Measurements from ENCODE around the gene GCA. TPM values are rescaled to one million over a fixed set of nuclear protein-coding genes. Genes with fewer than 3 reads are reported as not detected.

The GCA gene
- total RNA-seq, 2 donors from 2014 or later = 3.4 to 5.8 TPM

DNA sequence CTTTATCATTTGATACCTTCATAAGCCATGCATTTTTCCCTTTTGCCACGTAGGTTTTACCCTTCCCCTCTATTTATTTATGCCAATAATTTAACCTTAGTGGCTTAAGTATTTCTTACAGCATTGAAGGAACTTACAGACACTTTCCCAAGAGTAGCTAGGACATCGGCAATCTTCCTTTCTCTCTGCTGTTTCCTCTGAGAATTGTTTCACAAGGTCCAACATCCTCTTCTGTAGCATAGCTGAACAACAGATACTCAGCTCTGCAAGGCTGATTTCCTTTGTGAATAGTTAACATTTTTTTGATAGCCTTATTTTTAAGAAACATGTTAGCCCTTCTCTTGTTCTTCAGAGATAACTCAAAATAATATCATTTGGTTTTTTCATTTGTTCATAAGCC lies 1.1 kb upstream of the GCA start:
- peaks cover 9 to 10% of the 10 kb centered on the region in 2 donors for H3K4me1 Mint-ChIP-seq (ENCODE audit: low read depth in 2 of 2)
- no peaks in the 10 kb centered on the region for H3K9me3 Mint-ChIP-seq
- H3K27me3 Mint-ChIP-seq = peaks cover 0 to 4% of the 10 kb centered on the region in 2 donors
- no peak overlapping the region for H3K4me3 Mint-ChIP-seq
- no peak for DNase-seq (ENCODE audit: low spot score)
- no peak overlapping the region for H3K27ac Mint-ChIP-seq
- H3K36me3 Mint-ChIP-seq = no peaks in the 10 kb centered on the region
- no peak for ATAC-seq

DNA sequence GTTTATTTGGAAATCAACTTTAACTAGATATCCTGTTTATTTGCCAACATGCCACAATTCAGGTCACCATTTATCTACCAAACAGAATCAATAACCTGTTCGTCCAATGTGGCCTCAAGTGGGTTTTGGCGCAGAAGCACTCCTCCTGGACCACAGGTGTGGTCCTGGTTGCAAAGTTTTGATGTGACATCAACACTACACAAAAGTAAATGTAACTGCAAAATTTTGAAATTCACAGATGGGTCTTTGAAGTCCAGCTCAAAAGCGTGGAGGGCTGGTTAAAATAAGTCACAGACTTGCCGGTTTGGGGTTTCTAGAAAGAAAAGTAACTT lies 474 bp upstream of the GCA start:
- ATAC-seq = no peak
- Mint-ChIP-seq H3K9me3 (no peaks in the 10 kb centered on the region), H3K27me3 (peaks cover 0 to 4% of the 10 kb centered on the region in 2 donors), H3K4me1 (ENCODE audit: low read depth in 2 of 2) (peaks cover 9 to 10% of the 10 kb centered on the region in 2 donors), H3K4me3 (peak overlapping the region; percentile 86), H3K36me3 (no peaks in the 10 kb centered on the region), H3K27ac (peak overlapping the region; percentile 18 to 41)
- no peak for DNase-seq (ENCODE audit: low spot score)

DNA sequence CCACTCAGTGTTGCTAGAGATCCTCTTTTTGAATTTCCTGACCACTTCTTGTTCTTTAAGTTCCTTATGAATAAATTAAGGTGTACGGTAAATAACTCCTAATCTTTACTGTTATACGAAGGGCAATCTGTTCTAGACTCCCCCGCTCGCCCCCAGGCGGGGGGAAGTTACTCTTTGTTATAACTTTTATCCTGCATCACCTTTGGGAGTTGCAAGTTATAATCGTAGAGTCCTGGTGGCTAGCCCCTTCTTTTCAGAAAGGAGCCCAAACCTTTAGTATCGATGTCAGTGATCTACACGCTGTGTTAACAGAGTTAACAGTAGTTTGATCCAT lies 652 bp downstream of the GCA start:
- H3K9me3 Mint-ChIP-seq = no peaks in the 10 kb centered on the region
- no peak for ATAC-seq

DNA sequence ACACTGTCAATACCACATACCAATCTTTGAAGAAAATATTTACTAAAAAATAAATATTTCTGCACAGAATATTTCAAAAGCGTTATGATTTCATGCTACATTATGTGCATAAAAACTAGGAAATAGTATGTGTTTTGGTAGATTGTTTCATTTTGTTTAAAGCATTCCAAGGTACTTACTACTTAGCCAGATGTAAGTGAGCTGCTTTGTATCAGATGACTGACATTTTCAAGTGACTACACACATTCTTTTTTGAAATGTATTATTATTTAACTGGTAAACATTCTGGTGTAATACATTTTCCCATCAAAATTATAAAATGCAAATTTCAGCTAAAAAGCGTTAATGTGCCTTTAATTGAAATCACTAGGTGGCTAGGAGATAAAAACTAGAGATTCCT lies 21.5 kb downstream of the GCA start:
- DNase-seq (ENCODE audit: low spot score) (no peak), ATAC-seq (no peak)
- Mint-ChIP-seq H3K27ac (no peak overlapping the region), H3K27me3 (no peaks in the 10 kb centered on the region), H3K4me3 (no peak overlapping the region), H3K9me3 (no peaks in the 10 kb centered on the region), H3K36me3 (no peaks in the 10 kb centered on the region), H3K4me1 (ENCODE audit: low read depth in 2 of 2) (no peaks in the 10 kb centered on the region)

More for the DNA sequence above, 652 bp downstream of the GCA start:
- Mint-ChIP-seq H3K4me3 (peak overlapping the region; percentile 86), H3K36me3 (no peaks in the 10 kb centered on the region), H3K27ac (no peak overlapping the region), H3K4me1 (ENCODE audit: low read depth in 2 of 2) (peaks cover 9 to 10% of the 10 kb centered on the region in 2 donors), H3K27me3 (peaks cover 0 to 4% of the 10 kb centered on the region in 2 donors)
- no peak for DNase-seq (ENCODE audit: low spot score)

DNA sequence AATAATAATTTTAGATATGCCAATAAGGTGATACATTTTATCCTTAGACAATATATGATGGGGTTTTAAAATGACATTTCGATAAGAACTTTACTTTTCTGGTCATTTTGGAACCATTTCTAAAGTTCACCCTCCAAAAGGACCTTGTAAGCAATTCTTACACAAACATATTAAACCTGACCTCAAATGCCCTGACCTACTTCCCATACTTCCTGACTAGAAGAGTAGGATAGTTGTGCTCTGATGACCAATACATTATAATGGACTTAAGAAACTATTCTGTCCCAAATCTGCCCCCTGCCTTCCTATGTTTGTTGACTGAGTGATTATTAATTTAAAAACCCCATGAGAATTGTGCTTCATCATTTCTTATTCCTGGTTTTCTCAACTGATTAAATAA lies 24.6 kb downstream of the GCA start:
- Mint-ChIP-seq H3K4me3 (no peak overlapping the region), H3K27me3 (no peaks in the 10 kb centered on the region), H3K9me3 (no peaks in the 10 kb centered on the region), H3K36me3 (no peaks in the 10 kb centered on the region), H3K27ac (no peak overlapping the region), H3K4me1 (ENCODE audit: low read depth in 2 of 2) (no peaks in the 10 kb centered on the region)
- DNase-seq (ENCODE audit: low spot score) (no peak), ATAC-seq (no peak)

DNA sequence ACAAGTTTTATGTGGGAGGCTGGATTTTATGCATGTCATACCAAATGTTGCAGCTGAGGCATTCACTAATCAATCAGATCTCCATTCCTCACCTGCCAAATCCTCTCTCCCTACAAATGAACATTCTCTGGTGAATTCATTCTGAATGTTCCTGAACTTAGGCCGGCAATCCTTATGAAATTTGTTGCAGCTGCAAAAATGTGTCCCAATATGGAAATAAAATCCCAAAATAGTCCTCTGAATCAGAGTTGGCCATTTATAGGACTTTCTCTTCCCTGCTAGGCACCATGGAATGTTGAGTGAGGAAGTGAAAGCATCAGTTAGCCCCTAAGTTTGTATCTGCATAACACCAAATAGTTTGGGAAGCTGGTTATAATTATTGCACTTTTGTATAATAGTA lies 25.6 kb downstream of the GCA start:
- H3K36me3 Mint-ChIP-seq = no peaks in the 10 kb centered on the region
- H3K27me3 Mint-ChIP-seq = no peaks in the 10 kb centered on the region
- no peak overlapping the region for H3K4me3 Mint-ChIP-seq
- H3K4me1 Mint-ChIP-seq (ENCODE audit: low read depth in 2 of 2) = no peaks in the 10 kb centered on the region
- DNase-seq (ENCODE audit: low spot score) (no peak), ATAC-seq (no peak)
- H3K27ac Mint-ChIP-seq = no peak overlapping the region
- no peaks in the 10 kb centered on the region for H3K9me3 Mint-ChIP-seq

DNA sequence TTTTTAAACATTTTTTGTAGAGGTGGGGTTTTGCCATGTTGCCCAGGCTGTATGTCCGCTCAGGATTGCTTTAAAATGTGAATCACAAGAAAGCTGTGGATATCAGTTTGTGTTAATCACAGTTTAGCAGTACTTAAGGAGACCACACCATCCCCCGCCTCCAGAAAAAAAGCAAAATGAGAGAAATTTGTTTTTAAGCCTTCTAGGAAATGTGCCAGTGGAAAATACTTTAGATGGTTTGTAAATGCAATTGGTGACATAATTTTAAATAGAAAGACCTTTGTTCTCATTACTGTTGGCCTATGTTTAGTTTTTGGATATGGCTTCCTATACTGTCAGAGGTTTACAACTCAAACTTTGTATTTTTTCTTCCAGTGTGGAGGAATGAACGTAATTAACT lies 27.0 kb downstream of the GCA start:
- Mint-ChIP-seq H3K4me3 (no peak overlapping the region), H3K4me1 (ENCODE audit: low read depth in 2 of 2) (no peaks in the 10 kb centered on the region), H3K36me3 (no peaks in the 10 kb centered on the region), H3K27me3 (peaks cover 2 to 7% of the 10 kb centered on the region in 2 donors), H3K27ac (no peak overlapping the region), H3K9me3 (no peaks in the 10 kb centered on the region)
- DNase-seq (ENCODE audit: low spot score) (no peak), ATAC-seq (no peak)

DNA sequence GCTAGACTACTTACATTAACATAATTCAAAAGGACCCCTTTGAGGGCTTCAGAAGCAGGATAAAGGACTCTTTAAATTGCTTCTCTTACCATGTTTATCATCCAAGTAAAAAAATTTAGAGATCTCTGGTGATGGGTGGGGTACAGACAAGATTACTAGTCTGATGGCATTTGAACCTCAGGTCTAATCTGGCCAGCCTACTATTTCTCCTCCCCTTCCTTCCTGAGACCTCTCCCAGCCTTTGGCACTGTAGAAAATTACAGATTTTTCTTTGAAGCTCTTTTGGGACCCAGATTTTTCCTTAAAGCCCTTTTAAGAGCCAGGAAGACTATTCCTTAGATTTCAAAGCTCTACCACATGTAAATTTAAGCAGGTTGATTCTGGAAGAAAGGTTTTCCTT lies 28.9 kb downstream of the GCA start:
- Mint-ChIP-seq H3K36me3 (no peaks in the 10 kb centered on the region), H3K4me1 (ENCODE audit: low read depth in 2 of 2) (no peaks in the 10 kb centered on the region), H3K27ac (no peak overlapping the region), H3K4me3 (no peak overlapping the region), H3K9me3 (no peaks in the 10 kb centered on the region), H3K27me3 (peaks cover 2 to 15% of the 10 kb centered on the region in 2 donors)
- no peak for DNase-seq (ENCODE audit: low spot score)
- no peak for ATAC-seq

DNA sequence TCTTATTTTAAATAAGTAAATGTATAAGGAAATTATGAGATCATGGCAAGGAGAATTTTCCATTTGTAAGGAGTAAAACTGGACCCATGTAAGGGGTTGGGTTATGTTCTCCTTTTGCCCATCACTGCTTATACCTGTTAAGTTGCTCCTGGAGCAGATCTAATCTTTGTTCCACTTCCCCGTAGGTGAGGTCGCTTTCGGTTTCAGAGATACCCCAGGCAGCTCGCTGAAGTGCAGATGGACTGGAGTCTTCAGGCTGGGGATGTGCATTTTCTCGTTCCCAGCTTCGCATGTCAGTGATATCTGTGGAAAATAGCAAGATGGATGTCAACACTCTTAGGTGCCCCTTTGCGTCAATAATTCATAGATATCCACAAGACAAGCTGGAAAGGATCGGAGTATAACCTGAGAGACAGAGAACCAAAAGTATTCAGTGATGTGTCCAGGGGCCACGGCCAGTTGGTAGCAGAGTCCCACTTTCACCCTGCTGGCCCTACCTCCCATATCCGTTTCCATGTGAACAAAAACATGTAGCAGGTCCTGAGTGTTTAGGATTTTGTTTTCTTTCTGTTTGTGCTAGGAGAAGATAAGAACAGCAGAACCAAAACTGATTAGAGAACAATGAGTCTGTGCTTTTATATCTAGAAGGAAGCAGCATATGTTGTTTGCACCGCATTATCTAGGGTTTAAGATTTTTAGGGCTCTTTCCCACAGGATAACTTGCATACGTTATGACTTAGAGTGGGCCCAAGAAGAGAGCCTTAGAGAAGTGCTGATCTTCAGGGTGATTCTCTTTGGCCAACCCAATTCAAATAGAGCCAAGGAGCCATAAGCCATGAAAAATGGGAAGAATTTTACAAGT lies 36.0 kb downstream of the GCA start:
- peaks cover 6 to 31% of the 10 kb centered on the region in 2 donors for H3K27me3 Mint-ChIP-seq
- H3K9me3 Mint-ChIP-seq = no peaks in the 10 kb centered on the region
- DNase-seq (ENCODE audit: low spot score) (no peak), ATAC-seq (no peak)
- peaks cover 0 to 4% of the 10 kb centered on the region in 2 donors for H3K4me1 Mint-ChIP-seq (ENCODE audit: low read depth in 2 of 2)
- H3K4me3 Mint-ChIP-seq = no peak overlapping the region
- H3K27ac Mint-ChIP-seq = no peak overlapping the region
- no peaks in the 10 kb centered on the region for H3K36me3 Mint-ChIP-seq

DNA sequence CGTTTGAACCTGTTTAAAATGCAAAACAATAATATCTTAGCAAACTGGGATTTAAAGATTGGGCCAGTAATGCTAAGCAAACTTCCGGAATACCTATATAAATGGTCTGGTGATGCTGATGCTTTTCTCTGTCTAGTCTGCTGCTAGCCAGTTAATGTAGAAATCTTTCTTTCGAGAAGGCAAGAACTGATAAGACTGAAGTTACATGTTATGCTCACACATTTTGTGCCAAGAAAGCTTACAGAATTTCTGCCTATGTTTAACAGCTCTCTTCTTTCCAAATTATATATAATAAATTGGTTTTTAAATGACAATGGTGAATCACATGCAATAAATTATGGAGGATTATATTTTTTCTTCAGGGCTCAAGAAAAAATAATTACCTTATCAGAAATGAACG lies 37.9 kb downstream of the GCA start:
- no peak overlapping the region for H3K27ac Mint-ChIP-seq
- ATAC-seq (no peak), DNase-seq (ENCODE audit: low spot score) (no peak)
- peaks cover 4 to 30% of the 10 kb centered on the region in 2 donors for H3K27me3 Mint-ChIP-seq
- no peaks in the 10 kb centered on the region for H3K36me3 Mint-ChIP-seq
- no peaks in the 10 kb centered on the region for H3K9me3 Mint-ChIP-seq
- no peak overlapping the region for H3K4me3 Mint-ChIP-seq
- H3K4me1 Mint-ChIP-seq (ENCODE audit: low read depth in 2 of 2) = peaks cover 0 to 4% of the 10 kb centered on the region in 2 donors

DNA sequence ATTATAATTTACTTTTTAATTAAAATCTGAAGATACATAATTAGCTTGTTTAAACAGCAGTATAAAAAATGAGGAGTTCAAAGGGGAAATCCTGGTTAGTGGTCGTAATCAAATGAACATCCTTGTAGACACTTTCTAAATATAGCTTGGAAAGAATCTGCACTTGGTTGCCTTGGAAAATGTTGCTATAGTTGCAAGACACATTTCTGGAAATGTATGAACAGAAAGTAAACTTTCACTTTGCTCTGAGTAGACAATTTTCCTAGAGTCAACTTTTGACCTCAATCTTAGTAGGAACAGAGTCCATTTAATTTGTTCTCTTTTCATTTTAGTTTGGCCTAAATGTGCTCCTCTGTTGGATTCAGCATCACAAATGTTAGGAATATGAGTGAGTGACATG lies 38.3 kb downstream of the GCA start:
- no peak for DNase-seq (ENCODE audit: low spot score)
- peaks cover 4 to 25% of the 10 kb centered on the region in 2 donors for H3K27me3 Mint-ChIP-seq
- no peak overlapping the region for H3K4me3 Mint-ChIP-seq
- peaks cover 0 to 4% of the 10 kb centered on the region in 2 donors for H3K4me1 Mint-ChIP-seq (ENCODE audit: low read depth in 2 of 2)
- H3K36me3 Mint-ChIP-seq = no peaks in the 10 kb centered on the region
- H3K9me3 Mint-ChIP-seq = no peaks in the 10 kb centered on the region
- no peak for ATAC-seq
- H3K27ac Mint-ChIP-seq = no peak overlapping the region

DNA sequence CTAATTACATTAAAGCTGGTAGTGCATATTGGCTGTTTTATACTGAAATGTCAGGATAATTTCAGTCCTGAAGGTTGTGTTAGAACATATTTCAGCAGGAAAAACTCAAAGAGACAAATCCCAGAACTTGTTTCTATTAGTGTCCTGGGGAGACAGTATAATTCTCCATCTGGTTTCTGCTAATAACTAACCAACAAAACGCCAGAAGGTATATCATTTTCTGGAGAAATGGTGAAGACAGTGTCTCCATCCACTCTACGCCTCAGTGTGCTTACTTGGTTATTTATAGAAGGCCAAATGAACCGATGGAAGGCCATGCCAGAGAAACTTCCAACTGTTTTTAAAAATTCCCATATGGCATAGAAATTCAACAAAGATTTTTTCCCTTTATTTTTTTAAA lies 41.6 kb downstream of the GCA start:
- Mint-ChIP-seq H3K36me3 (no peaks in the 10 kb centered on the region), H3K27ac (no peak overlapping the region), H3K9me3 (no peaks in the 10 kb centered on the region), H3K4me3 (no peak overlapping the region), H3K27me3 (peaks cover 0 to 12% of the 10 kb centered on the region in 2 donors), H3K4me1 (ENCODE audit: low read depth in 2 of 2) (no peaks in the 10 kb centered on the region)
- no peak for ATAC-seq
- no peak for DNase-seq (ENCODE audit: low spot score)

DNA sequence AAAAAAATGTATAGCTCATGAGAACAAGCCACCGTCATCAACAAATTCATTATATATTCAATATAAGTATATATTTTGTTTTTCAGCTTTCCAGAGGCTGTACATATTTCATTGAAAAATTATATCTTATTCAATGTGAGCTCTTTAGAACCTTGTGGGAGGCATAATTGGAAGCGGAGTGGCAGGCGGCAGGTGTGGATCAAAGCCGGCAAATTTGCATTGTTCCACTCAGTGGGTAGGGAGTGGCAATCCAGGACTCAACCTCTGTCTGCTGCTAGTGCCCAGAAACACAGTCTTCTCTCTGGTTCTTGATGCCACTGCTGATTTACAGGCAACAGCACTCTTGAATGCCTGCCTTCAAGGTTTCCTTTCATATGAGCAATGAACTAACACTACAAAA lies 46.9 kb downstream of the GCA start:
- peaks cover 5% of the 10 kb centered on the region for H3K9me3 Mint-ChIP-seq
- H3K27ac Mint-ChIP-seq = no peak overlapping the region
- no peaks in the 10 kb centered on the region for H3K4me1 Mint-ChIP-seq (ENCODE audit: low read depth in 2 of 2)
- ATAC-seq (no peak), DNase-seq (ENCODE audit: low spot score) (no peak)
- H3K36me3 Mint-ChIP-seq = no peaks in the 10 kb centered on the region
- H3K4me3 Mint-ChIP-seq = no peak overlapping the region
- H3K27me3 Mint-ChIP-seq = peaks cover 3 to 17% of the 10 kb centered on the region in 2 donors

DNA sequence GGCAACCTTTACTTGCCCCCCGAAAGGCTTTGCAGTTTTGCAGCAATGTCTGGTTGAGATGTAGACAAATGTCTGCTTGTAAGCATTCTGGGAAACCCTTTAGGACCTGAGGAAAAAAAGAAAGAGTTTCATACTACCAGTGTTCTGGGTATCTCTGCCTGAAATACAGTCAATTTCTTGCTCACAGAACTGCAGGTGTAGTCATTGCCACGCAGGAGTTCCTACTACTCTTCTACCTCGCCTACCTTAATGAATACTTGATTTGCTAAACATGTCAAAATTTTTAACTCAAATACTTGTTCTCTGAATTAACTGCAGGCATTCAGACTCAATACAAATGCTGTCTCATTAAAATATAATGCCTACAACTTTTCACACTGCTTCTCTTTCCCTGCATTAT lies 56.4 kb downstream of the GCA start:
- Mint-ChIP-seq H3K4me3 (no peak overlapping the region), H3K36me3 (no peaks in the 10 kb centered on the region), H3K9me3 (no peaks in the 10 kb centered on the region), H3K4me1 (ENCODE audit: low read depth in 2 of 2) (no peaks in the 10 kb centered on the region), H3K27ac (no peak overlapping the region), H3K27me3 (no peaks in the 10 kb centered on the region)
- ATAC-seq = no peak
- no peak for DNase-seq (ENCODE audit: low spot score)

DNA sequence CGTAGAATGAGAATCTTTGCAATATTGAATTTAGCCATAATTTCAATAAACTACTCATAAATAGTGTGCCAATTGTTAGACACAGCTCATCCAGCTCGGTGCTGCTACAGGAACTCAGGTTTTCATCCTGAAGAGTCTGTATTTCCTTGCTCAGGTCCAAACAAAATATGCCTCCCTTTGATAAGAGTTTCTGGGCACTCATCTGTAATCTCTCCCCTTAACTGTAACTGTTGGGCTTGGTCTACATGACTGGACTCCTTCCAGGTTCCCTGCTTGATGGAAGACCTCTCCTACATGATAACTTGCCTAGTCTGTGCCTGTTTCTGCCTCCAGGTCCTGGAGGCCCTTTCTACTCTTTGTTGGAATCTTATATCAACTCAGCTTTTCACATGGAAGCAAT lies 57.9 kb downstream of the GCA start:
- H3K9me3 Mint-ChIP-seq = no peaks in the 10 kb centered on the region
- DNase-seq (ENCODE audit: low spot score) = no peak
- H3K27ac Mint-ChIP-seq = no peak overlapping the region
- H3K4me1 Mint-ChIP-seq (ENCODE audit: low read depth in 2 of 2) = no peaks in the 10 kb centered on the region
- H3K36me3 Mint-ChIP-seq = no peaks in the 10 kb centered on the region
- H3K27me3 Mint-ChIP-seq = no peaks in the 10 kb centered on the region
- no peak for ATAC-seq
- H3K4me3 Mint-ChIP-seq = no peak overlapping the region
